ENCODE data around the gene LRRC8A.
A peak's percentile ranks its signal among the peaks of the same experiment; 100 is the strongest.
"Not testable (repeated sequence)": the region's sequence is repeated elsewhere in the genome, so short reads cannot be mapped to it uniquely, and the experiment has no call there.

The LRRC8A gene

GRCh38 chr9:128943832-128944620 is 62.1 kb downstream of the LRRC8A start:
- Histone ChIP-seq H3K9me3 (no peaks in the 10 kb centered on the region), H3K4me1 (peaks cover 0 to 26% (median 13%) of the 10 kb centered on the region in 4 donors), H3K27ac (no peak overlapping the region), H3K4me3 (no peak overlapping the region), H3K27me3 (no peaks in the 10 kb centered on the region), H3K36me3 (peaks cover 0 to 62% (median 5%) of the 10 kb centered on the region in 3 donors)
- TF ChIP-seq, protein P1, sequence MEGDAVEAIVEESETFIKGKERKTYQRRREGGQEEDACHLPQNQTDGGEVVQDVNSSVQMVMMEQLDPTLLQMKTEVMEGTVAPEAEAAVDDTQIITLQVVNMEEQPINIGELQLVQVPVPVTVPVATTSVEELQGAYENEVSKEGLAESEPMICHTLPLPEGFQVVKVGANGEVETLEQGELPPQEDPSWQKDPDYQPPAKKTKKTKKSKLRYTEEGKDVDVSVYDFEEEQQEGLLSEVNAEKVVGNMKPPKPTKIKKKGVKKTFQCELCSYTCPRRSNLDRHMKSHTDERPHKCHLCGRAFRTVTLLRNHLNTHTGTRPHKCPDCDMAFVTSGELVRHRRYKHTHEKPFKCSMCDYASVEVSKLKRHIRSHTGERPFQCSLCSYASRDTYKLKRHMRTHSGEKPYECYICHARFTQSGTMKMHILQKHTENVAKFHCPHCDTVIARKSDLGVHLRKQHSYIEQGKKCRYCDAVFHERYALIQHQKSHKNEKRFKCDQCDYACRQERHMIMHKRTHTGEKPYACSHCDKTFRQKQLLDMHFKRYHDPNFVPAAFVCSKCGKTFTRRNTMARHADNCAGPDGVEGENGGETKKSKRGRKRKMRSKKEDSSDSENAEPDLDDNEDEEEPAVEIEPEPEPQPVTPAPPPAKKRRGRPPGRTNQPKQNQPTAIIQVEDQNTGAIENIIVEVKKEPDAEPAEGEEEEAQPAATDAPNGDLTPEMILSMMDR (IDR thresholded peaks at IDR 0.05), result no peak
- intact Hi-C loops (cut with DNase I; ENCODE audit: low total_unique reads), result no loop called here
- DNase-seq, result peak in 1 of 2 donors; percentile 17

DNA sequence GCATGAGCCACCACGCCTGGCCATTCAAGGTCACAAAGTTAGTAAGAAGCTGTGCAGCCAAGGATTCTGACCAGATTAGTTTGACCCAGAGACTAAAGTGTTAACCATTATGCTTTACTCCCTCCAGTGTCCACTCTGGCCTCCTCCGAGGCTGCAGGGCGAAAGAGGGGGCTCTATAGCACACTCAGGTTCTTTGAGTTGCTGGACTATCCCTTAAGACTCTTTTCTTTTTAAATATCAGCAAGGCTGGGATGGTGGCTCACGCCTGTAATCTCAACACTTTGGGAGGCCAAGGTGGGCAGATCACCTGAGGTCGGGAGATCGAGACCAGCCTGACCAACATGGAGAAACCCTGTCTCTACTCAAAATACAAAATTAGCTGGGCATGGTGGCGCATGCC is 63.0 kb downstream of the LRRC8A start:
- H3K27ac ChIP-seq; DNase-seq; H3K27me3 ChIP-seq; H3K9me3 ChIP-seq; intact Hi-C loops (cut with DNase I; ENCODE audit: low total_unique reads); H3K4me3 ChIP-seq: not testable (repeated sequence)
- Histone ChIP-seq H3K36me3 (peaks cover 0 to 60% (median 5%) of the 10 kb centered on the region in 3 donors), H3K4me1 (peaks cover 0 to 27% (median 13%) of the 10 kb centered on the region in 4 donors)

DNA sequence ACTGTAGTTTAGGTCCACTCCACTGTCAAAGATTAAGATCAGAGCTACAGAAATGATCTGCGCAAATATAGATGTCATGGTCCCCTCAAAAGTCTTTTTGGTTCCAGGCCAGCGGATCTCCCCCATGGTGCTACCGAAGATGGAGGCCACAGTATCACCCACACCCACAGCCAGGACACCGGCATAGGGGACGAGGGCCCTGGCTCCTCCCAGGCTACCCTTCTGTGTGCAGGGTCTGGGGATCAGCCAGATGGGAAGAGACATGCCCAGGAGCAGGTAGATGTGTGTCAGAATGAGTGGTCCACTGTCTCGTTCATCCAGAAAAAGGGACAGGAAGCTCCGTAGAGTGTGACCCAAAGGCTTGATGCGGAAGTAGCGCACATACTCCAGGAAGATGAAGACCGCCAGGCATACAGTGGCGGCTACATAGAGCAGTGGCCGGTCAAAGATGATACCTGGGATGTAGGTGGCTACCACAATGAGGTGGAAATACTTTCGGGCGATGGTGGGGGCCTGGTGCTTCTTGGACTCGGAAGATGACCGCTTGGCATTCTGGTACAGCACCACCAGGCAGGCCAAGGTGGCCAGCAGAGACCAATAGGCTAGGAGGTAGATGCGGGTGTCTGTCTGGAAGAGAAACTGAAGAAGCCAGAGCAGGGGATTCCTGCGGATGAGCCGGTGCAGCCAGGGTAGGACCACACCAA is 64.0 kb downstream of the LRRC8A start:
- peaks cover 0 to 27% (median 13%) of the 10 kb centered on the region in 4 donors for H3K4me1 ChIP-seq
- intact Hi-C loops (cut with DNase I; ENCODE audit: low total_unique reads), result no loop called here
- H3K27me3 ChIP-seq, result no peaks in the 10 kb centered on the region
- H3K9me3 ChIP-seq, result no peaks in the 10 kb centered on the region
- no peak overlapping the region for H3K27ac ChIP-seq
- peak overlapping the region in 1 of 2 donors; percentile 92 for H3K4me3 ChIP-seq
- H3K36me3 ChIP-seq, result peaks cover 0 to 60% (median 12%) of the 10 kb centered on the region in 3 donors
- TF ChIP-seq, protein P1 (IDR thresholded peaks at IDR 0.05), result no peak
- DNase-seq, result no peak

DNA sequence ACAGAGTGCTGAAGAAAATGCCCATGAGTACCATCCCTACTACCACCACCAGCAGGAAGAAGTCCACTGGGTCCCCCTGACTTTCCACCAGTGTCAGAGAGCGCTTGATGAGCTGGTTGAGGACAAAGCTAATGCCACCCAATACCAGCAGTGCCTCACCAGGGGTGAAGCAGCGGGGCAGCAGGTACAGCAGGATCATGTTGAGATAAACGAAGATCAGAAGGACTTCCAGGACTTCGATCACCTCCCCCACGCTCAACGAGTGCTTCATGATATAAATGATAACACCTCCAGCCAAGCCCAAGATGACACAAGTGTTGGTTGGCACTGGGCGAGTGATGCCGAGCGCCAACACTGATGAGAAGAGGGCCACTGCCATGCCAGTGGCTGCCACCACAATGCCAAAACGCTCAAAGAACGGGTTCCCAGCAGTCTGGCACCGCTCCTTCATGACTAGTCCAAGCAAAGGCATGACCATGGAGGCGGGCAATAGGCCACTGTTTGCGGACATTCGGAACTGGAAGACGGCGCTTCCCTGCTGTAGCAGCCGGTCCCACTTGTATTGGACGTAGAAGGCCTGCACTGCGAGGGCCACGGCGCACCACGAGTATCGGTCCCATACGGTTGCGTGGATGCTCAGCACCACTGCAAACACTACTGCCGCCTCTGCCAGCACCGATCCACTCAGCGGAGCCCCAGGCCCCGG is 64.8 kb downstream of the LRRC8A start:
- H3K9me3 ChIP-seq, result no peaks in the 10 kb centered on the region
- peak overlapping the region; percentile 87 to 96 for H3K27ac ChIP-seq
- H3K27me3 ChIP-seq, result no peaks in the 10 kb centered on the region
- H3K36me3 ChIP-seq, result peaks cover 0 to 56% (median 13%) of the 10 kb centered on the region in 3 donors
- DNase-seq, result no peak
- intact Hi-C loops (cut with DNase I; ENCODE audit: low total_unique reads), result no loop called here
- H3K4me3 ChIP-seq, result peak overlapping the region; percentile 92 to 96
- peaks cover 0 to 27% (median 13%) of the 10 kb centered on the region in 4 donors for H3K4me1 ChIP-seq
- TF ChIP-seq, protein P1 (IDR thresholded peaks at IDR 0.05), result no peak

- no peaks in the 10 kb centered on the region for H3K9me3 ChIP-seq
- TF ChIP-seq, protein P1 (IDR thresholded peaks at IDR 0.05), result no peak
- peak overlapping the region; percentile 92 to 96 for H3K4me3 ChIP-seq
- peaks cover 0 to 27% (median 13%) of the 10 kb centered on the region in 4 donors for H3K4me1 ChIP-seq
- H3K27me3 ChIP-seq, result no peaks in the 10 kb centered on the region
- intact Hi-C loops (cut with DNase I; ENCODE audit: low total_unique reads), result no loop called here
- H3K36me3 ChIP-seq, result peaks cover 0 to 56% (median 12%) of the 10 kb centered on the region in 3 donors
- peak overlapping the region; percentile 87 to 96 for H3K27ac ChIP-seq
- DNase-seq, result no peak
These were observed 65.3 kb downstream of the LRRC8A start for GRCh38 chr9:128947277-128947526.
